ENCODE results near the gene MGP. TPM values are rescaled to one million over a fixed set of nuclear protein-coding genes. Genes with fewer than 3 reads are reported as not detected.

MGP gene
- total and polyA plus RNA-seq, 8 donors = 30.3 to 179 (median 79.0) TPM

DNA sequence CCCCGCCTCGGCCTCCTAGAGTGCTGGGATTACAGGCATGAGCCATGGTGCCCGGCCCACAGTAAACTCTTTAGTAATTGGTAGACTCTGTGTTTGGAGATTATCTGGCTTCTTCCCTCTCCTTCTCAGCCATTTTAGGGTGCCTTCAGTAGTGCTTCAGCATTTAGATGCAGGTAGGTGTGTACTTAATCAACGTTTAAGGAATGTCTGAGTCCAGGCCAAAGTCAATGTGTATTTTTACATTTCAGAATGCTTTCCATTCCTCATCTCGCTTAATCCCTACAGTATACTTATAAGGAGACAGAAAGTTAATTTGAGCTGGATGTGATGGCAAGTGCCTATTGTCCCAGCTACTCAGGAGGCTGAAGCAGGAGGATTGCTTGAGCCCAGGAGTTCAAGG, 20.5 kb upstream of the MGP start:
- H3K4me1 ChIP-seq = peaks cover 3 to 7% (median 6%) of the 10 kb centered on the region in 3 donors
- H3K4me3 ChIP-seq = no peak overlapping the region
- TF ChIP-seq, protein P1, sequence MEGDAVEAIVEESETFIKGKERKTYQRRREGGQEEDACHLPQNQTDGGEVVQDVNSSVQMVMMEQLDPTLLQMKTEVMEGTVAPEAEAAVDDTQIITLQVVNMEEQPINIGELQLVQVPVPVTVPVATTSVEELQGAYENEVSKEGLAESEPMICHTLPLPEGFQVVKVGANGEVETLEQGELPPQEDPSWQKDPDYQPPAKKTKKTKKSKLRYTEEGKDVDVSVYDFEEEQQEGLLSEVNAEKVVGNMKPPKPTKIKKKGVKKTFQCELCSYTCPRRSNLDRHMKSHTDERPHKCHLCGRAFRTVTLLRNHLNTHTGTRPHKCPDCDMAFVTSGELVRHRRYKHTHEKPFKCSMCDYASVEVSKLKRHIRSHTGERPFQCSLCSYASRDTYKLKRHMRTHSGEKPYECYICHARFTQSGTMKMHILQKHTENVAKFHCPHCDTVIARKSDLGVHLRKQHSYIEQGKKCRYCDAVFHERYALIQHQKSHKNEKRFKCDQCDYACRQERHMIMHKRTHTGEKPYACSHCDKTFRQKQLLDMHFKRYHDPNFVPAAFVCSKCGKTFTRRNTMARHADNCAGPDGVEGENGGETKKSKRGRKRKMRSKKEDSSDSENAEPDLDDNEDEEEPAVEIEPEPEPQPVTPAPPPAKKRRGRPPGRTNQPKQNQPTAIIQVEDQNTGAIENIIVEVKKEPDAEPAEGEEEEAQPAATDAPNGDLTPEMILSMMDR (IDR thresholded peaks at IDR 0.05) = no peak
- intact Hi-C loops (cut with DNase I) = no loop called here
- 65 to 68% methylated on average over 5 of the region's 5 CpGs for WGBS, 2 donors
- H3K27ac ChIP-seq = peak overlapping the region in 3 of 4 donors; percentile 18 to 51 (median 36)
- no peaks in the 10 kb centered on the region for H3K36me3 ChIP-seq
- DNase-seq (no peak), ATAC-seq (peak in 2 of 4 donors; percentile 28 to 39), FAIRE-seq (no peak)
- no peaks in the 10 kb centered on the region for H3K9me3 ChIP-seq
- no peaks in the 10 kb centered on the region for H3K27me3 ChIP-seq

DNA sequence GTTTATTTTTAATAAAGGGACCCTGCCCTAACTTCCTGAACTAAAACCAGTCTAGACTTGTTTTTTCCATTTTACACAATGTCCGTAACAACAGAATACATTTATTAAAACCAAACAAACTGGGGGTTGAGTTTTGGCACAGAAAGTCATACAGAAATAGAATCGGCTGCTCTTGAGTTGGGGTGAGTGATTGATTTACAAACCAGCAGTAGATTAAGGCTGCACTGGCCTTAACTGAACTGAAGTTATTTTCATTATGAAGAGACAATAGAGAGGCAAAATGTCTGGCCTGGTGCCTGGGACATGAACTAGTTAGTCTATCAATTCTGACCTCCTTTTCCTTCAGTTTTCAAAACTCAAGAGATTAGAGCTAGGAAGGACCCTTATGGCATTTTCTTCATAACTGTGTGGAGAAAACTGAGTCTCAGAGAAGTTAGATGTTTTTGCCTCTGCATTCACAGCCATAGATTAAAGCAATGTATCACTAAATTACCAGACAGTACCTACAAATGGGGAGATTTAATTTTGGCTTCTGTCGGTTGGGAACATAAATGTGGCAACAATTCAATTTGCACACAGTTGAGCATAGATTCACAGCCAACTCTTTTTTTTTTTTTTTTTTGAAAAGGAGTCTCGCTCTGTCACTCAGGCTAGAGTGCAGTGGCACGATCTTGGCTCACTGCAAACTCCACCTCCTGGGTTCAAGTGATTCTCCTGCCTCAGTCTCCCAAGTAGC, 19.8 kb upstream of the MGP start:
- Histone ChIP-seq H3K27ac (peak overlapping the region; percentile 5 to 51 (median 27)), H3K27me3 (no peaks in the 10 kb centered on the region), H3K9me3 (no peaks in the 10 kb centered on the region), H3K4me3 (no peak overlapping the region), H3K36me3 (no peaks in the 10 kb centered on the region), H3K4me1 (peaks cover 3 to 7% (median 6%) of the 10 kb centered on the region in 3 donors)
- TF ChIP-seq, protein P1 (IDR thresholded peaks at IDR 0.05) = no peak
- WGBS, 2 donors = 24 to 25% methylated on average over 5 of the region's 5 CpGs
- ATAC-seq (peak; percentile 42 to 65 (median 50)), FAIRE-seq (no peak), DNase-seq (no peak)
- intact Hi-C loops (cut with DNase I) = no loop called here

DNA sequence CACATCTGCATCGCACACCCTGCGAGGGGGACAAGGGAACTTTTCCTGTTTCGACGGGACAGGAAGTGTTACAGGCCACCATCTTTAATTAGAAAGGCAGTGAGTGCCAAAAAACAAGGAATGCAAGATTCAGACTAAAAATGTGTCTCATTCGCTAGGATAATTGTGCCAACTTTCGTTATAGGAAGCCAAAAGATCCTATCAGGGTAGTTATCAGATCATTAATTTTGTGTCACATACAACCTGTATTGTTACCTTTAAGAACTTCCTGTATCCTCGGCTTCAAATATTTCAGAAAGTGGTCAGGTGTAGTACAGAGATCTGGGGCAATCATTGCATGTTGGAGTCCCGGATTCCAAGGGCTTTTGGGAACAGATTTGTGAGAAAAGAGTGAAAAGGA, 19.2 kb upstream of the MGP start:
- intact Hi-C loops (cut with DNase I) = no loop called here
- Histone ChIP-seq H3K4me3 (no peak overlapping the region), H3K9me3 (no peaks in the 10 kb centered on the region), H3K27ac (peak overlapping the region; percentile 5 to 51 (median 18)), H3K36me3 (no peaks in the 10 kb centered on the region), H3K27me3 (no peaks in the 10 kb centered on the region), H3K4me1 (peaks cover 3 to 7% (median 6%) of the 10 kb centered on the region in 3 donors)
- DNase-seq (no peak), ATAC-seq (peak in 2 of 4 donors; percentile 24 to 49), FAIRE-seq (no peak)
- WGBS, 2 donors = 56 to 62% methylated on average over 8 of the region's 8 CpGs
- TF ChIP-seq, protein P1 (IDR thresholded peaks at IDR 0.05) = no peak

DNA sequence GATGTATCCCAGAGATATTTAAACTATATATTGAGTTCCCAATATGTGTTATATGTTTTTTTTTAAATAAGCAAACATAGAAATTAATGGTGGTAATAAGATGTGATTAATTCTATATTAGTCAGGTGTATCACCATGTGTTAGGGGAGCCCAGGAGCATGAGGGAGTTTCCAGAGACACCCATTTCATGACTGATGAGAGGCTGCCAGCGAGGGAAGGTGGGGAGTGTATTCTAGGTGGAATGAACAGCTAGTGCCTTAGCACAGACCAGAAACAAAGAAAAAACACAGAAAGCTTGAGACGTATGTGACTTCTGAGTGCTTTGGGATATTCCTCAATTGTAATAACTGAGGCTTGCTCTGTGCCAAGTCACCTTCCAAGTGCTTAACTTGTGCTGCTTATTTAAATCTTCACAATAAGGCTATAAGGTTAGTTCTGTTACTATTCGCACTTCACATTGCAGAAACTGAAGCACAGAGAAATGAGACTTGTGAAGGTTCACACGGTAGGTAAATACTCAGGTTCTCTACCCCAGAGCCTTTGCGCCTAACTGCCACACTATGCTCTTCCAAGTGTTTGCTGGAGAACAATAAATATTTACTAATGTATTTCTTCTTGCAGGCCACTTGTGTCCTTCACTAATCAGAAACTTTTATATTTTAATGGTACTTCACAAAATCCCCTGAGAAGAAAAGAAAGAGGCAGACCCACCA, 17.9 kb upstream of the MGP start:
- H3K4me1 ChIP-seq = peaks cover 3 to 7% (median 6%) of the 10 kb centered on the region in 3 donors
- WGBS, 2 donors = 68% methylated on average over 5 of the region's 5 CpGs
- intact Hi-C loops (cut with DNase I) = no loop called here
- no peak for DNase-seq
- H3K4me3 ChIP-seq = no peak overlapping the region
- TF ChIP-seq, protein P1 (IDR thresholded peaks at IDR 0.05) = no peak
- no peaks in the 10 kb centered on the region for H3K36me3 ChIP-seq
- H3K27ac ChIP-seq = no peak overlapping the region
- no peaks in the 10 kb centered on the region for H3K27me3 ChIP-seq
- FAIRE-seq = no peak
- ATAC-seq = peak in 1 of 4 donors; percentile 21
- no peaks in the 10 kb centered on the region for H3K9me3 ChIP-seq

Measured in pancreas (tissue), 10 donors.